ES-I3 (cell line): ENCODE data around the gene PLEKHM2.

Experiments
- H3K36me3 ChIP-seq: 2 replicates; pipeline ENCODE4 v1.6.1; 2013; ENCODE audit warnings: mild to moderate bottlenecking, low read length, control low read depth, moderate library complexity; ENCODE audit not compliant: insufficient read depth
- H3K4me1 ChIP-seq: 2 replicates; pipeline ENCODE4 v1.6.1; 2013; ENCODE audit warnings: mild to moderate bottlenecking, control low read depth, low read length; ENCODE audit not compliant: insufficient read depth
- H3K9ac ChIP-seq: 2 replicates; pipeline ENCODE4 v1.6.1; 2013; ENCODE audit warnings: low read depth, mild to moderate bottlenecking, low read length, moderate library complexity
- H3K9me3 ChIP-seq: 2 replicates; pipeline ENCODE4 v1.6.1; 2013; ENCODE audit warnings: mild to moderate bottlenecking, low read length, moderate library complexity; ENCODE audit not compliant: control insufficient read depth, insufficient read depth

PLEKHM2 gene

GRCh38 chr1:15702722-15703550 lies 18.8 kb downstream of the PLEKHM2 start:
- H3K9me3 ChIP-seq, result no peaks in the 10 kb centered on the region
- no peak overlapping the region for H3K9ac ChIP-seq
- 0 out of 2 replicates have a peak, but pooled peaks cover 4% of the 10 kb centered on the region for H3K4me1 ChIP-seq
- no peaks in the 10 kb centered on the region for H3K36me3 ChIP-seq

- Histone ChIP-seq H3K9ac (no peak overlapping the region), H3K9me3 (no peaks in the 10 kb centered on the region), H3K4me1 (0 out of 2 replicates have a peak, but pooled peaks cover 4% of the 10 kb centered on the region), H3K36me3 (no peaks in the 10 kb centered on the region)
Observed at GRCh38 chr1:15703562-15703961, 19.4 kb downstream of the PLEKHM2 start.

- Histone ChIP-seq H3K4me1 (0 out of 2 replicates have a peak, but pooled peaks cover 4% of the 10 kb centered on the region), H3K9ac (no peak overlapping the region), H3K36me3 (no peaks in the 10 kb centered on the region), H3K9me3 (no peaks in the 10 kb centered on the region)
Observed at GRCh38 chr1:15704526-15705183, 20.5 kb downstream of the PLEKHM2 start.

- Histone ChIP-seq H3K9me3 (no peaks in the 10 kb centered on the region), H3K4me1 (0 out of 2 replicates have a peak, but pooled peaks cover 4% of the 10 kb centered on the region), H3K9ac (no peak overlapping the region), H3K36me3 (no peaks in the 10 kb centered on the region)
Observed at GRCh38 chr1:15705184-15705566, 21.1 kb downstream of the PLEKHM2 start.

- no peaks in the 10 kb centered on the region for H3K9me3 ChIP-seq
- H3K9ac ChIP-seq, result no peak overlapping the region
- H3K36me3 ChIP-seq, result no peaks in the 10 kb centered on the region
- H3K4me1 ChIP-seq, result 0 out of 2 replicates have a peak, but pooled peaks cover 4% of the 10 kb centered on the region
Observed at GRCh38 chr1:15706751-15707150, 22.6 kb downstream of the PLEKHM2 start.

- H3K9me3 ChIP-seq, result no peaks in the 10 kb centered on the region
- H3K9ac ChIP-seq, result no peak overlapping the region
- 0 out of 2 replicates have a peak, but pooled peaks cover 4% of the 10 kb centered on the region for H3K4me1 ChIP-seq
- no peaks in the 10 kb centered on the region; the same call in 1 of the 2 replicates for H3K36me3 ChIP-seq
Observed at GRCh38 chr1:15707239-15707925, 23.3 kb downstream of the PLEKHM2 start.

- Histone ChIP-seq H3K36me3 (no peaks in the 10 kb centered on the region; the same call in 1 of the 2 replicates), H3K4me1 (no peaks in the 10 kb centered on the region), H3K9ac (no peak overlapping the region), H3K9me3 (no peaks in the 10 kb centered on the region)
Observed at GRCh38 chr1:15708486-15709137, 24.5 kb downstream of the PLEKHM2 start.

- Histone ChIP-seq H3K36me3 (no peaks in the 10 kb centered on the region; the same call in 1 of the 2 replicates), H3K4me1 (no peaks in the 10 kb centered on the region), H3K9me3 (no peaks in the 10 kb centered on the region), H3K9ac (no peak overlapping the region)
Observed at GRCh38 chr1:15709226-15709625, 25.1 kb downstream of the PLEKHM2 start.

GRCh38 chr1:15712168-15712567 lies 28.0 kb downstream of the PLEKHM2 start:
- H3K9me3 ChIP-seq, result no peaks in the 10 kb centered on the region
- no peaks in the 10 kb centered on the region for H3K4me1 ChIP-seq
- no peak overlapping the region for H3K9ac ChIP-seq
- no peaks in the 10 kb centered on the region; the same call in none of the 2 replicates for H3K36me3 ChIP-seq

- no peaks in the 10 kb centered on the region; the same call in none of the 2 replicates for H3K36me3 ChIP-seq
- no peaks in the 10 kb centered on the region for H3K9me3 ChIP-seq
- no peak overlapping the region for H3K9ac ChIP-seq
- H3K4me1 ChIP-seq, result no peaks in the 10 kb centered on the region
Observed at GRCh38 chr1:15714406-15715136, 30.5 kb downstream of the PLEKHM2 start.

- H3K9ac ChIP-seq, result no peak overlapping the region
- no peaks in the 10 kb centered on the region for H3K9me3 ChIP-seq
- no peaks in the 10 kb centered on the region; the same call in 1 of the 2 replicates for H3K36me3 ChIP-seq
- no peaks in the 10 kb centered on the region for H3K4me1 ChIP-seq
Observed at GRCh38 chr1:15717418-15718125, 33.5 kb downstream of the PLEKHM2 start.

GRCh38 chr1:15718199-15718601 lies 34.1 kb downstream of the PLEKHM2 start:
- Histone ChIP-seq H3K4me1 (no peaks in the 10 kb centered on the region), H3K9me3 (no peaks in the 10 kb centered on the region), H3K36me3 (no peaks in the 10 kb centered on the region; the same call in 1 of the 2 replicates), H3K9ac (no peak overlapping the region)
